ENCODE results near the gene CHMP5.
A peak's percentile ranks its signal among the peaks of the same experiment; 100 is the strongest.

The CHMP5 gene

GRCh38 chr9:33244137-33244784 lies 20.6 kb upstream of the CHMP5 start:
- peak; percentile 37 for DNase-seq

GRCh38 chr9:33245341-33245740 lies 19.5 kb upstream of the CHMP5 start:
- peak; percentile 42 for DNase-seq

- peak; percentile 39 for DNase-seq
These were observed 18.5 kb upstream of the CHMP5 start for GRCh38 chr9:33246269-33246860.

GRCh38 chr9:33248606-33249005 lies 16.2 kb upstream of the CHMP5 start:
- DNase-seq = peak; percentile 42

- DNase-seq = no peak
These were observed 15.7 kb upstream of the CHMP5 start for GRCh38 chr9:33249087-33249658.

- DNase-seq = peak; percentile 15
These were observed 14.9 kb upstream of the CHMP5 start for GRCh38 chr9:33249983-33250382.

- DNase-seq = peak; percentile 36
These were observed 14.3 kb upstream of the CHMP5 start for GRCh38 chr9:33250458-33250995.

GRCh38 chr9:33254211-33254610 lies 10.6 kb upstream of the CHMP5 start:
- DNase-seq = peak; percentile 37

- DNase-seq = peak; percentile 38
These were observed 9.8 kb upstream of the CHMP5 start for GRCh38 chr9:33255014-33255413.

GRCh38 chr9:33255471-33255870 lies 9.4 kb upstream of the CHMP5 start:
- DNase-seq = no peak

- DNase-seq = peak; percentile 20
These were observed 8.6 kb upstream of the CHMP5 start for GRCh38 chr9:33256236-33256635.

GRCh38 chr9:33257276-33257675 lies 7.6 kb upstream of the CHMP5 start:
- DNase-seq = no peak

GRCh38 chr9:33260372-33260771 lies 4.5 kb upstream of the CHMP5 start:
- DNase-seq = no peak

- DNase-seq = no peak
These were observed 1.5 kb upstream of the CHMP5 start for GRCh38 chr9:33263131-33264002.

- peak; percentile 78 for DNase-seq
These were observed 811 bp upstream of the CHMP5 start for GRCh38 chr9:33264003-33264472.

GRCh38 chr9:33265211-33265865 lies 489 bp downstream of the CHMP5 start:
- DNase-seq = no peak

- DNase-seq = no peak
These were observed 2.4 kb downstream of the CHMP5 start for GRCh38 chr9:33267151-33267767.

GRCh38 chr9:33270146-33270545 lies 5.3 kb downstream of the CHMP5 start:
- no peak for DNase-seq

GRCh38 chr9:33272061-33272460 lies 7.2 kb downstream of the CHMP5 start:
- no peak for DNase-seq

- no peak for DNase-seq
These were observed 8.6 kb downstream of the CHMP5 start for GRCh38 chr9:33273266-33273971.

GRCh38 chr9:33273972-33274328 lies 9.1 kb downstream of the CHMP5 start:
- no peak for DNase-seq

GRCh38 chr9:33277484-33277883 lies 12.6 kb downstream of the CHMP5 start:
- no peak for DNase-seq

Measured in activated CD8-positive, alpha-beta memory T cell treated with anti-CD3 and anti-CD28 coated beads, Interleukin-2, amount 50 U/mL, for 48 hours (primary cell).